VCaP (cell line): ENCODE results near the gene SNX27.
A peak's percentile ranks its signal among the peaks of the same experiment; 100 is the strongest.
"Not testable (repeated sequence)": the region's sequence is repeated elsewhere in the genome, so short reads cannot be mapped to it uniquely, and the experiment has no call there.

Source experiments
- H3K27ac ChIP-seq: fragments of 450-650 bp; 2 replicates; pipeline ENCODE4 v1.5.1; 2017
- TF ChIP-seq, protein P1 (sequence below): fragments of 450-650 bp; conservative IDR thresholded peaks from 2 replicates; pipeline ENCODE4 v1.5.1; 2017; ENCODE audit warnings: mild to moderate bottlenecking, moderate library complexity

The SNX27 gene

GRCh38 chr1:151728151-151729054 is 116.6 kb downstream of the SNX27 start:
- TF ChIP-seq, protein P1, sequence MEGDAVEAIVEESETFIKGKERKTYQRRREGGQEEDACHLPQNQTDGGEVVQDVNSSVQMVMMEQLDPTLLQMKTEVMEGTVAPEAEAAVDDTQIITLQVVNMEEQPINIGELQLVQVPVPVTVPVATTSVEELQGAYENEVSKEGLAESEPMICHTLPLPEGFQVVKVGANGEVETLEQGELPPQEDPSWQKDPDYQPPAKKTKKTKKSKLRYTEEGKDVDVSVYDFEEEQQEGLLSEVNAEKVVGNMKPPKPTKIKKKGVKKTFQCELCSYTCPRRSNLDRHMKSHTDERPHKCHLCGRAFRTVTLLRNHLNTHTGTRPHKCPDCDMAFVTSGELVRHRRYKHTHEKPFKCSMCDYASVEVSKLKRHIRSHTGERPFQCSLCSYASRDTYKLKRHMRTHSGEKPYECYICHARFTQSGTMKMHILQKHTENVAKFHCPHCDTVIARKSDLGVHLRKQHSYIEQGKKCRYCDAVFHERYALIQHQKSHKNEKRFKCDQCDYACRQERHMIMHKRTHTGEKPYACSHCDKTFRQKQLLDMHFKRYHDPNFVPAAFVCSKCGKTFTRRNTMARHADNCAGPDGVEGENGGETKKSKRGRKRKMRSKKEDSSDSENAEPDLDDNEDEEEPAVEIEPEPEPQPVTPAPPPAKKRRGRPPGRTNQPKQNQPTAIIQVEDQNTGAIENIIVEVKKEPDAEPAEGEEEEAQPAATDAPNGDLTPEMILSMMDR = no peak
- H3K27ac ChIP-seq = no peak overlapping the region

DNA sequence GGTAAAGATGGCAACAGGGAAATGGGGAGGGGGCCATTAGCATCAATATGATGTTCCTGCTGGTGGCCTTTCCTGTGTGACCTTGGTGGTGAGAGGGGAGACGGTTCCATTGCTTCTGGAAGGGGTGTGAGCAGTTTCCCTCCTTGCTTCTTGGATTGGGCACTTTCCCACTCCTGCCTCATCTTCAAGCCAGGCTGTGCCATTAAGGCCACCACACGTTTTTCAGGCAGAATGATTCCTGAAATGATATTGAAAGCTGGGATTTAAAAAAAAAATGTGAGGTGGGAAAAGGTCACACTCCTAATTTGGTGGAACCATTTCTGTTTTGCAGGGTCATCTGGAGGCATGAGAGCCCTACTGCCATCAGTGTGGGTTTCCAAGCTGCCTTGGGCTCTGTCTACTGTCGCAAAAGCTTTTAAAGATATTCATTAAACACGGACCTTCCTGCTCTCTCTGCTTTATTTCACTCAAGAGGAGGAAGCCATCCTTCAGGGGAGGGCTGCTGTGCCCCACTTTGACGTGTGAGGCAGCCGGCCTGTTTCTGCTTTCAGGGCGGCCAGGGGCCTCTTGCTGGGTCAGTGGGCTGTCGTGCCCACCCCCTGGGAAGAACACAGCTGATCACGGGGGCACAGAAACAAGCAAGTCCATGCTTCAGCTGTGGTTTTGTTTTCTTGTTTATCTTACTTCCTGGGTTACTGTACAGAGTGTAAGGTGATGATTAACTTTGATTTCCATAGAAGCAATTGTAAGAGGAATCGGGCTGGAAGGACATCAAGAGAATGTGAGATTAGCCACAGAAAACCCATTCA is 117.5 kb downstream of the SNX27 start:
- H3K27ac ChIP-seq = no peak overlapping the region
- TF ChIP-seq, protein P1 = no peak

GRCh38 chr1:151729966-151730291 is 118.1 kb downstream of the SNX27 start:
- TF ChIP-seq, protein P1 = no peak
- H3K27ac ChIP-seq = no peak overlapping the region

- peak overlapping the region; percentile 49 for H3K27ac ChIP-seq
- TF ChIP-seq, protein P1 = no peak
These were observed 121.3 kb downstream of the SNX27 start for GRCh38 chr1:151733126-151733525.

- H3K27ac ChIP-seq = not testable (repeated sequence)
These were observed 122.1 kb downstream of the SNX27 start for GRCh38 chr1:151733995-151734394.

- H3K27ac ChIP-seq = no peak overlapping the region
- TF ChIP-seq, protein P1 = no peak
These were observed 125.2 kb downstream of the SNX27 start for GRCh38 chr1:151737026-151737425.

DNA sequence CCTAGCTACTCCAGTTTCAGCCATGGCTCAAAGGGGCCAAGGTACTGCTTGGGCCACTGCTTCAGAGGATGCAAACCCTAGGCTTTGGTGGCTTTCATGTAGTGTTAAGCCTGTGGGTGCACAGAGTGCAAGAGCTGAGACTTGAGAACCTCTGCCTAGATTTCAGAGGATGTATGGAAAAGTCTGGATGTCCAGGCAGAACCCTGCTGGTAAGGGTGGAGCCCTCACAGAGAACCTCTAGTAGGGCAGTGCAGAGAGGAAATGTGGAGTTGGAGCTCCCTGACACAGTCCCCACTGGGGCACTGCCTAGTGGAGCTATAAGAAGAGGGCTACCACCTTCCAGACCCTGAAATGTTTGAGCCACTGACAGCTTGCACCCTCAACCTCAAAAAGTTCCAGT is 125.6 kb downstream of the SNX27 start:
- no peak overlapping the region for H3K27ac ChIP-seq
- TF ChIP-seq, protein P1 = no peak
